Keratinocyte (primary cell): ENCODE data around the gene GKN2.

Source experiments
- CTCF ChIP-seq, 3 experiments: IDR thresholded peaks in 1 of 3; conservative IDR thresholded peaks in 1 of 3; optimal IDR thresholded peaks in 1 of 3; 2 replicates in 2 of 3; 3 replicates in 1 of 3; pipeline versions ENCODE3 to v1.5.1; 2011; ENCODE audit warnings: low read length in 3 of 3, mild to moderate bottlenecking in 3 of 3, moderate library complexity in 2 of 3, control low read depth in 1 of 3, inconsistent platforms in 1 of 3; ENCODE audit not compliant: insufficient read depth in 2 of 3; ENCODE audit errors: extremely low read depth in 1 of 3
- EZH2 ChIP-seq: IDR thresholded peaks from one replicate; pipeline ENCODE4 v1.6.1; 2012; ENCODE audit warnings: inconsistent platforms, mild to moderate bottlenecking, low read length, moderate library complexity

- TF ChIP-seq EZH2 (no peak), CTCF (optimal IDR thresholded peaks at IDR 0.05 in 1 of 3, IDR thresholded peaks at IDR 0.05 in 1 of 3, conservative IDR thresholded peaks at IDR 0.05 in 1 of 3; ENCODE audit: extremely low read depth in 1 of 3, insufficient read depth in 2 of 3, low read length in 3 of 3) (no peak)
Observed at GRCh38 chr2:68934021-68934420, 18.7 kb downstream of the GKN2 start.
